ENCODE data around the gene SIRT1. TPM values are rescaled to one million over a fixed set of nuclear protein-coding genes. Genes with fewer than 3 reads are reported as not detected.

SIRT1 gene
- total and polyA plus RNA-seq, 2 of the 8 experiments (the other 6 are each of a cell fraction or from before 2014, with no cell fraction given) = 22.6 to 70.9 TPM

DNA sequence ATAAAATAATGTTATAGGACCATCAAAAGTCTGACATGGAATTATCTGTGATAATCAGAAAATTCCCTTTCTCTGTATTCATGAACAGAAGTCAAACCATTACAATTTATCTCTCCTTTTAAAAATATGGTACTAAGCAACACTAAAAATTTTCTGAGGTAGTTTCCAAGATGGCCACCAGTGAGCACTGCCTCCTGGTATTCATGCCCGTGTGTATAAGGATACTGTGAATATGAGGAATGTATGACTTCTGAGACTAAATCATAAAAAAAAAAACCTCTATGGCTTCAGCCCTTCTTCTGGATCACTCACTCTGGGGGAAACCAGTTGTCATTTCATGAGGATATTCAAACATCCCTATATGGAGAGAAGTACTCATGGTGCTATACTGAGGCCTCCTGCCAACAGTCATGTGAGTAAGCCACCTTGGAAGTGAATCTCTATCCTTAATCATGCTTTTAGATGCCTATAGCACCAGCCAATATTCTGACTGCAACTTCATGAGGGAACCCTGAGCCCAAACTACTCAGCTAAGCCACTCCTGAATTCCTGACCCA is 41.1 kb downstream of the SIRT1 start:
- H4K8ac ChIP-seq (ENCODE audit: extremely low read depth, insufficient read depth, low read length) = no peak overlapping the region
- H3K79me1 ChIP-seq (ENCODE audit: low read depth, low read length) = no peaks in the 10 kb centered on the region
- H2BK120ac ChIP-seq (replicated peaks; ENCODE audit: low read depth, low read length) = no peak overlapping the region
- no peak for DNase-seq (ENCODE audit: low read depth in 1 of 2, low spot score in 2 of 2)
- no peak overlapping the region for H2AK5ac ChIP-seq (ENCODE audit: low read depth, low read length)
- H2BK5ac ChIP-seq (ENCODE audit: low read depth, low read length) = no peak overlapping the region
- no peak overlapping the region for H2AFZ ChIP-seq (ENCODE audit: low read length)
- no peaks in the 10 kb centered on the region for H3K9me3 ChIP-seq (ENCODE audit: insufficient read depth in 2 of 2, low read depth in 1 of 2, low read length in 1 of 2)
- H3K27ac ChIP-seq (ENCODE audit: low read depth, low read length) = no peak overlapping the region
- no peak overlapping the region for H3K4me2 ChIP-seq (ENCODE audit: insufficient read depth in 1 of 2, low read depth in 2 of 2, low read length in 2 of 2)
- no peak overlapping the region for H4K91ac ChIP-seq (replicated peaks; ENCODE audit: insufficient read length, low read length)
- H3K9ac ChIP-seq (replicated peaks in 1 of 4; ENCODE audit: extremely low read depth in 1 of 4, low read depth in 3 of 4, low read length in 3 of 4) = no peak overlapping the region
- no peaks in the 10 kb centered on the region for H4K20me1 ChIP-seq (replicated peaks in 1 of 2; ENCODE audit: control insufficient read depth in 1 of 2, insufficient read depth in 2 of 2, low read length in 2 of 2)
- H3K36me3 ChIP-seq (ENCODE audit: control insufficient read depth in 2 of 4, insufficient read depth in 4 of 4, low read length in 3 of 4) = peaks cover 0 to 9% (median 0%) of the 10 kb centered on the region in 4 experiments; a peak in 2 of 8 replicates
- CTCF ChIA-PET (ENCODE audit: partially characterized antibody) = interaction anchor here (1.6 to 1.8 kb wide), 2 partner anchors 239 to 286 kb away, joined by 3 to 4 read pairs; no protein-coding TSS in a partner anchor
- POLR2A ChIA-PET (ENCODE audit: partially characterized antibody) = interaction anchor here (0.7 to 1.9 kb wide), 3 partner anchors 10 to 41 kb away, joined by 3 to 5 read pairs (median 4); no protein-coding TSS in a partner anchor
- no peaks in the 10 kb centered on the region for H3K23me2 ChIP-seq (ENCODE audit: low read depth, low read length)
- no peak overlapping the region for H3K23ac ChIP-seq (ENCODE audit: insufficient read length)
- no peak overlapping the region for H3K18ac ChIP-seq (ENCODE audit: extremely low read depth, low read length)
- no peak overlapping the region for H3K4ac ChIP-seq (replicated peaks; ENCODE audit: insufficient read length, low read depth, low read length)
- FAIRE-seq = no peak
- no peak overlapping the region for H4K5ac ChIP-seq (ENCODE audit: insufficient read length, low read depth, low read length)
- H3K27me3 ChIP-seq (replicated peaks in 1 of 4; ENCODE audit: control insufficient read depth in 3 of 4, extremely low read depth in 1 of 4, insufficient read depth in 3 of 4, low read length in 3 of 4) = no peaks in the 10 kb centered on the region
- no peak overlapping the region for H3K56ac ChIP-seq (replicated peaks; ENCODE audit: insufficient read length, low read depth, low read length)
- no peak overlapping the region for H2BK20ac ChIP-seq (ENCODE audit: low read length)
- no peak overlapping the region for H2BK15ac ChIP-seq (ENCODE audit: low read length)
- no peaks in the 10 kb centered on the region for H3K4me1 ChIP-seq (replicated peaks in 1 of 4; ENCODE audit: control insufficient read depth in 3 of 4, insufficient read depth in 4 of 4, low read length in 3 of 4)
- H3K4me3 ChIP-seq (ENCODE audit: extremely low read depth in 1 of 4, insufficient read depth in 2 of 4, low read depth in 3 of 4, low read length in 4 of 4) = no peak overlapping the region
- no peak overlapping the region for H3K14ac ChIP-seq (ENCODE audit: insufficient read length)
- H3K79me2 ChIP-seq (ENCODE audit: control insufficient read depth in 1 of 2, insufficient read depth in 2 of 2, low read length in 2 of 2) = no peaks in the 10 kb centered on the region
- 88% methylated on average over 1 of the region's 1 CpG; no CpG with 5 or more reads in 1 of the 2 experiments for WGBS, 2 experiments (ENCODE audit: extremely low coverage in 1 of 2, insufficient coverage in 1 of 2, insufficient read length in 1 of 2, insufficient replicate concordance in 2 of 2, low coverage in 1 of 2, low lambda C conversion rate in 2 of 2, missing lambda C conversion rate in 1 of 2)
- no peak overlapping the region for H2BK12ac ChIP-seq (ENCODE audit: low read depth, low read length)
- TF ChIP-seq, protein P1, sequence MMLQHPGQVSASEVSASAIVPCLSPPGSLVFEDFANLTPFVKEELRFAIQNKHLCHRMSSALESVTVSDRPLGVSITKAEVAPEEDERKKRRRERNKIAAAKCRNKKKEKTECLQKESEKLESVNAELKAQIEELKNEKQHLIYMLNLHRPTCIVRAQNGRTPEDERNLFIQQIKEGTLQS (IDR thresholded peaks at IDR 0.05; ENCODE audit: insufficient read depth, low read depth, low read length) = no peak
- TF ChIP-seq EGR1 (IDR thresholded peaks at IDR 0.05; ENCODE audit: borderline replicate concordance, low read depth, low read length) = no peak
- TF ChIP-seq ZNF274 (IDR thresholded peaks at IDR 0.05; ENCODE audit: borderline replicate concordance, extremely low read depth, low read length) = no peak
- no peak for TF ChIP-seq RAD21 (IDR thresholded peaks at IDR 0.05 in 1 of 2, conservative IDR thresholded peaks at IDR 0.05 in 1 of 2; ENCODE audit: low read depth in 2 of 2, low read length in 2 of 2)
- no peak for TF ChIP-seq RNF2 (IDR thresholded peaks at IDR 0.05; ENCODE audit: borderline replicate concordance, low read depth, low read length, missing control alignments, poor library complexity, severe bottlenecking)
- TF ChIP-seq CHD2 (IDR thresholded peaks at IDR 0.05; ENCODE audit: low read length) = no peak
- no peak for TF ChIP-seq EP300 (IDR thresholded peaks at IDR 0.05; ENCODE audit: borderline replicate concordance in 1 of 2, low read depth in 2 of 2, low read length in 2 of 2)
- TF ChIP-seq GABPA (IDR thresholded peaks at IDR 0.05; ENCODE audit: borderline replicate concordance, insufficient read depth, low read length) = no peak
- no peak for TF ChIP-seq SAP30 (IDR thresholded peaks at IDR 0.05; ENCODE audit: insufficient read depth, insufficient replicate concordance, low read length)
- no peak for TF ChIP-seq TEAD4 (IDR thresholded peaks at IDR 0.05; ENCODE audit: low read depth, low read length)
- TF ChIP-seq PHF8 (conservative IDR thresholded peaks at IDR 0.05; ENCODE audit: low read depth, low read length) = no peak

Measured in H1 (cell line).